Body of pancreas (tissue), 4 donors: ENCODE results near the gene GGTLC1. TPM values are rescaled to one million over a fixed set of nuclear protein-coding genes. Genes with fewer than 3 reads are reported as not detected.

ENCODE experiments used
- ATAC-seq: fragments of 150-250 bp; one replicate; pipeline ENCODE4 v1.9.1; 2016
- DNase-seq, 4 donors: peaks; one replicate each; pipeline ENCODE4 v3.0.0-alpha.2; 2019
- H3K27ac ChIP-seq, 4 donors: fragments of 200-600 bp; sonication (generic); 1 replicate in 3 of 4; 2 replicates in 1 of 4; pipeline versions ENCODE4 v1.5.1 to v1.6.1; 2016 to 2019; ENCODE audit warnings: mild to moderate bottlenecking in 1 of 4, mixed read lengths in 1 of 4, moderate library complexity in 1 of 4
- H3K27me3 ChIP-seq, 2 donors: fragments of 200-600 bp; sonication (generic); one replicate each; pipeline ENCODE4 v1.6.0; 2016; ENCODE audit warnings: mild to moderate bottlenecking in 1 of 2
- H3K36me3 ChIP-seq, 2 donors: fragments of 200-600 bp; sonication (generic); replicated peaks in 1 of 2; 2 replicates each; pipeline ENCODE4 v1.5.1; 2016; ENCODE audit warnings: low read depth in 2 of 2; ENCODE audit not compliant: insufficient read depth in 1 of 2
- H3K4me1 ChIP-seq: fragments of 200-600 bp; sonication (generic); one replicate; pipeline ENCODE4 v1.6.0; 2016
- H3K4me3 ChIP-seq, 2 donors: fragments of 200-600 bp; sonication (generic); 1 replicate in 1 of 2; 2 replicates in 1 of 2; pipeline ENCODE4 v1.5.1; 2016 to 2019
- H3K9me3 ChIP-seq, 3 donors: fragments of 200-600 bp; sonication (generic); 1 replicate in 2 of 3; 2 replicates in 1 of 3; pipeline ENCODE4 v1.5.1; 2016
- POLR2A ChIP-seq, 3 donors: fragments of 450-650 bp; IDR thresholded peaks; one replicate each; pipeline ENCODE4 v1.6.1; 2016; ENCODE audit warnings: antibody characterized with exemption in 3 of 3, mild to moderate bottlenecking in 2 of 3
- WGBS, 2 donors: methylation state at CpG; one replicate each; pipeline ENCODE4 v1.1.5; 2017; 5-methylcytosine and 5-hydroxymethylcytosine counted together
- intact Hi-C: fragments of 100-400 bp; cut with DNase I; formaldehyde crosslinking; loops from one replicate; pipeline ENCODE4 v1.15.1; 2023
- total RNA-seq, 2 donors: library from RNA; depleted of rRNA; stranded (reverse); fragments of >200 nt; gene quantifications; one replicate each; pipeline ENCODE4 v1.1.0, GENCODE V29; 2016
- TF ChIP-seq, protein P1 (sequence below), 7 experiments: fragments of 450-650 bp in 4 of 7; fragments of 200-600 bp in 3 of 7; sonication (generic) in 3 of 7; IDR thresholded peaks; one replicate each; pipeline ENCODE4 v1.5.1; 2016 to 2019; ENCODE audit warnings: antibody characterized with exemption in 7 of 7

The GGTLC1 gene
- total RNA-seq, 2 donors from 2014 or later, result 3.4 TPM; not detected in 1

DNA sequence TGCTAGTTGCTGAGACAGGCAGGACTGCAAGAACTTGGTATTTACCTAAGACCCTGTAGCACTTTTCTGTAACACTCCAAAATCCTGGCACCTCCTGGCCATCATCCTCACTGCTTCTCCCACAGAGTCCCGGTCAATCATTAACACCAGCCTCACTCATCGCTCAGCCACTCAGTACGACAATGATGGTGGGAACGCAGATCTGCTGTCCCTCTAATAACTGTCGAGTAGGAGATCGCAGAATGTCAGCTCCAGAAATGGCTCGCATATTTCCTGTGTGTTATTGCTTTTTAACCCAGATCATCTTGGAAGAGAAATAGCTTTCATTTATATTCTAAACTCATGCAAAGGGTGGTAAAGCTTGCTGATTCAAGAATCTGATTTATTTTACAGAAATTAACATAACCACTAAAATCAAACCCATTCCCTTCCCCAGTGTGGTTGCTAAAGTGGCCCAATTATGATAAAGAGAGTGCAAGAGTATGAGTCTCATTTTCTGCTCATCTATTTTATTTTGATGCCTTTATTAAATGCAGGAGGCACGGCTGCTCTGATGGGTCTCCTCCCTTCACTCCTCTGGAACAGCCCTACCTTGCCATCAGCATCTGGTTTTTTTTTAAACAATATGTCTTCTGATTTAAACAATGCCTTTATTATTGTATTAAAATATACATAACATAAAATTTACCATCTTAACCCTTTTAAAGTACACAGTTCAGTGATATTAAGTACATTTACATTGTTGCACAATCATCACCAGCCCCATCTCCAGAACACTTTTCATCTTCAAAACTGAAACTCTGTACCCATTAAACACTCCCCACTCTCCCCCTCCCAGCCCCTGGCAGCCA lies 28.3 kb upstream of the GGTLC1 start:
- no peak overlapping the region for H3K4me3 ChIP-seq
- DNase-seq (no peak), ATAC-seq (no peak)
- H3K4me1 ChIP-seq, result no peaks in the 10 kb centered on the region
- H3K27me3 ChIP-seq, result peaks cover 0 to 3% of the 10 kb centered on the region in 2 donors
- WGBS, 2 donors, result 26 to 36% methylated on average over 8 of the region's 8 CpGs
- H3K36me3 ChIP-seq, result no peaks in the 10 kb centered on the region
- H3K9me3 ChIP-seq, result no peaks in the 10 kb centered on the region
- no peak for TF ChIP-seq POLR2A (IDR thresholded peaks at IDR 0.05)
- TF ChIP-seq, protein P1, sequence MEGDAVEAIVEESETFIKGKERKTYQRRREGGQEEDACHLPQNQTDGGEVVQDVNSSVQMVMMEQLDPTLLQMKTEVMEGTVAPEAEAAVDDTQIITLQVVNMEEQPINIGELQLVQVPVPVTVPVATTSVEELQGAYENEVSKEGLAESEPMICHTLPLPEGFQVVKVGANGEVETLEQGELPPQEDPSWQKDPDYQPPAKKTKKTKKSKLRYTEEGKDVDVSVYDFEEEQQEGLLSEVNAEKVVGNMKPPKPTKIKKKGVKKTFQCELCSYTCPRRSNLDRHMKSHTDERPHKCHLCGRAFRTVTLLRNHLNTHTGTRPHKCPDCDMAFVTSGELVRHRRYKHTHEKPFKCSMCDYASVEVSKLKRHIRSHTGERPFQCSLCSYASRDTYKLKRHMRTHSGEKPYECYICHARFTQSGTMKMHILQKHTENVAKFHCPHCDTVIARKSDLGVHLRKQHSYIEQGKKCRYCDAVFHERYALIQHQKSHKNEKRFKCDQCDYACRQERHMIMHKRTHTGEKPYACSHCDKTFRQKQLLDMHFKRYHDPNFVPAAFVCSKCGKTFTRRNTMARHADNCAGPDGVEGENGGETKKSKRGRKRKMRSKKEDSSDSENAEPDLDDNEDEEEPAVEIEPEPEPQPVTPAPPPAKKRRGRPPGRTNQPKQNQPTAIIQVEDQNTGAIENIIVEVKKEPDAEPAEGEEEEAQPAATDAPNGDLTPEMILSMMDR (IDR thresholded peaks at IDR 0.05), result no peak
- intact Hi-C loops, result no loop called here
- H3K27ac ChIP-seq, result no peak overlapping the region

DNA sequence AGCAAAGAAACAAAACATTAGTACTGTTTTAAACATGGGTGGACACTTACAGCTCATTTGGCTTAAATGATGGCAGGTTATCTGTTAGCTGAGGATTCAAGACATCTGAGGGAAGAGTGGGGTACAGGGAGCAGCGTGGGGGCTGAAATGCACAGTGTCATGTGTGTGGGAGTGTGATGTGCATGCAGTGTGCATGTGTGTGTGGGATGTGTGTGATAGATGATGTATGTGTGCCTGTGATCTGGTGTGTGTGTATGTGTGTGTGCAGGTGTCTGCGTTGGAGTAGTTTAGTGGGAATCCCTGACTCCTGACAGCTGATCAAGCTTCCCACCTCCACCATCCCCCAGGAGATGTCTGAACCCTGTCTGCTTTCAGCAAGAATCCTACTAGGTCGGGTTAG lies 25.4 kb upstream of the GGTLC1 start:
- intact Hi-C loops, result no loop called here
- ATAC-seq (no peak), DNase-seq (no peak)
- TF ChIP-seq POLR2A (IDR thresholded peaks at IDR 0.05), result no peak
- TF ChIP-seq, protein P1 (IDR thresholded peaks at IDR 0.05), result no peak
- H3K4me1 ChIP-seq, result no peaks in the 10 kb centered on the region
- H3K36me3 ChIP-seq, result no peaks in the 10 kb centered on the region
- 57 to 62% methylated on average over 3 of the region's 3 CpGs for WGBS, 2 donors
- H3K4me3 ChIP-seq, result no peak overlapping the region
- H3K27ac ChIP-seq, result no peak overlapping the region
- H3K27me3 ChIP-seq, result peaks cover 0 to 3% of the 10 kb centered on the region in 2 donors
- no peaks in the 10 kb centered on the region for H3K9me3 ChIP-seq

DNA sequence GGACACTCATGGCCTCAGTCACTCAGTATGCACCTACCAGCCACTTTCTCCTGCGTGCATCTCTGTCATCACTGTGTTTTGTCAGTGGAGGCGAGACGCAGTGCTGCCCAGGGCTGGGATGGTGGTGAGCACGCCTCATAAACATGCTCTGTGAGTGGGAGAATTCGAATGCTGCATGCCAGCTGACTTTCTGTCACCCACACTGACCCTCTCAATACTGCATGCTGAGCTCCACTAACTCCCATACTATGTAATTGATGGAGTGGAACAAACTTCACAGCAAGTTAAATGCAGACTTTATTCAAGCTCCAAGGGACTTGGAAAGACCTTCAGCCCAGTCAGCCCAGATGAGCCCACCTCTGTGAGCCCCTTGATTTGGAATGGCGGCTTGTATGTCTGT lies 22.7 kb upstream of the GGTLC1 start:
- H3K4me3 ChIP-seq, result no peak overlapping the region
- no peaks in the 10 kb centered on the region for H3K36me3 ChIP-seq
- DNase-seq (no peak), ATAC-seq (no peak)
- no peaks in the 10 kb centered on the region for H3K4me1 ChIP-seq
- no peak for TF ChIP-seq POLR2A (IDR thresholded peaks at IDR 0.05)
- TF ChIP-seq, protein P1 (IDR thresholded peaks at IDR 0.05), result no peak
- no peaks in the 10 kb centered on the region for H3K27me3 ChIP-seq
- intact Hi-C loops, result no loop called here
- WGBS, 2 donors, result 69 to 71% methylated on average over 6 of the region's 6 CpGs
- no peaks in the 10 kb centered on the region for H3K9me3 ChIP-seq
- no peak overlapping the region for H3K27ac ChIP-seq

DNA sequence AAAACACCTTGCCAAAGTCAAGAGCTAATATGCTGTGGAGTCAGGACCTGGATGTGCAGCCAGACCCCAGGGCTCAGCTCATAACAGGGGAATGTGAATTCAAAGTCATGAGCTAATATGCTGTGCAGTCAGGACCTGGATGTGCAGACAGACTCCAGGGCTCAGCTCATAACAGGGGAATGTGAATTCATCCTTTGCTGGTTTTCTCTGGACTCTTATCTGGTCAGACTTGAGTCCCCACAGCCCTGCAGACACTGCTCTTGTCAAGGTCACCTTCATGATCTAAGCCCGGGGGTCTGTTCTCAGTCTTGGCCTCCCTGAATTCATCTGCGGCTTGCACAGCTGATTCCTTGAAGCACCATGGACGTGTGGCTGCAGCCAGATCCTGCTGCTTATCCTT lies 19.2 kb upstream of the GGTLC1 start:
- intact Hi-C loops, result no loop called here

More for the DNA sequence above, 19.2 kb upstream of the GGTLC1 start:
- H3K4me1 ChIP-seq, result no peaks in the 10 kb centered on the region
- DNase-seq, result no peak
- 63 to 64% methylated on average over 3 of the region's 3 CpGs for WGBS, 2 donors
- H3K27me3 ChIP-seq, result no peaks in the 10 kb centered on the region
- no peaks in the 10 kb centered on the region for H3K9me3 ChIP-seq
- no peaks in the 10 kb centered on the region for H3K36me3 ChIP-seq
- H3K4me3 ChIP-seq, result no peak overlapping the region
- no peak for ATAC-seq
- TF ChIP-seq, protein P1 (IDR thresholded peaks at IDR 0.05), result no peak
- TF ChIP-seq POLR2A (IDR thresholded peaks at IDR 0.05), result no peak
- no peak overlapping the region for H3K27ac ChIP-seq
